WTC11 (cell line): ENCODE results near the gene DMWD. TPM values are rescaled to one million over a fixed set of nuclear protein-coding genes. Genes with fewer than 3 reads are reported as not detected.

Source experiments
- ATAC-seq: fragments of 200-7000 bp; cut with Tn5 transposase; 2 replicates; pipeline ENCODE4 v1.10.0; 2021; ENCODE audit warnings: mild to moderate bottlenecking, moderate library complexity
- CTCF ChIA-PET: fragments of 300-600 bp; sonication (Branson Sonifier 250); formaldehyde crosslinking; loops from one replicate; lab custom pipeline; 2021; ENCODE audit warnings: antibody characterized with exemption; lab: Charles Lee
- POLR2A ChIA-PET: fragments of 350-600 bp; sonication (Branson Sonifier 250); formaldehyde crosslinking; loops from one replicate; lab custom pipeline; 2021; ENCODE audit warnings: antibody characterized with exemption; lab: Charles Lee
- DNase-seq: peaks from one replicate; pipeline ENCODE4 v3.0.0; 2021; ENCODE audit warnings: low spot score
- H3K27ac Mint-ChIP-seq: 2 replicates; pipeline ENCODE4 v1.8.0; 2021; ENCODE audit warnings: mixed read lengths
- H3K27me3 Mint-ChIP-seq: 2 replicates; pipeline ENCODE4 v1.8.0; 2021; ENCODE audit warnings: low read depth, mild to moderate bottlenecking, moderate library complexity, mixed read lengths
- H3K36me3 Mint-ChIP-seq: 2 replicates; pipeline ENCODE4 v1.8.0; 2021; ENCODE audit warnings: mixed read lengths
- H3K4me1 Mint-ChIP-seq: 2 replicates; pipeline ENCODE4 v1.8.0; 2022; ENCODE audit warnings: mixed read lengths
- H3K4me3 Mint-ChIP-seq: 2 replicates; pipeline ENCODE4 v1.8.0; 2021; ENCODE audit warnings: mild to moderate bottlenecking, moderate library complexity, mixed read lengths
- H3K9me3 Mint-ChIP-seq: 2 replicates; pipeline ENCODE4 v1.8.0; 2021; ENCODE audit warnings: mixed read lengths
- ATF1 ChIP-seq: sonication (generic); formaldehyde crosslinking; IDR thresholded peaks from 2 replicates; pipeline ENCODE4 v1.8.1; 2023; ENCODE audit warnings: mild to moderate bottlenecking, moderate library complexity, missing genetic modification reagents
- CBFB ChIP-seq: sonication (generic); formaldehyde crosslinking; IDR thresholded peaks from 2 replicates; pipeline ENCODE4 v1.8.1; 2022; ENCODE audit warnings: mild to moderate bottlenecking, low read depth, missing genetic modification reagents
- CREM ChIP-seq: sonication (generic); formaldehyde crosslinking; IDR thresholded peaks from 2 replicates; pipeline ENCODE4 v1.8.1; 2022; ENCODE audit warnings: mild to moderate bottlenecking, missing genetic modification reagents, moderate library complexity
- ELF4 ChIP-seq: sonication (generic); formaldehyde crosslinking; IDR thresholded peaks from 2 replicates; pipeline ENCODE4 v1.8.1; 2022; ENCODE audit warnings: low read depth, mild to moderate bottlenecking, moderate library complexity, missing genetic modification reagents
- ETV6 ChIP-seq: sonication (generic); formaldehyde crosslinking; IDR thresholded peaks from 2 replicates; pipeline ENCODE4 v1.8.1; 2022; ENCODE audit warnings: mild to moderate bottlenecking, missing genetic modification reagents
- GTF2I ChIP-seq: fragments of 250-450 bp; sonication (Bioruptor Pico); conservative IDR thresholded peaks from 2 replicates; pipeline ENCODE4 v1.4.0; 2021; ENCODE audit warnings: mild to moderate bottlenecking
- JUN ChIP-seq: sonication (generic); formaldehyde crosslinking; IDR thresholded peaks from 2 replicates; pipeline ENCODE4 v1.8.0; 2023; ENCODE audit warnings: mild to moderate bottlenecking, missing genetic modification reagents
- MXD4 ChIP-seq: fragments of 250-450 bp; sonication (Bioruptor Pico); IDR thresholded peaks from 2 replicates; pipeline ENCODE4 v1.8.0; 2021; ENCODE audit warnings: mild to moderate bottlenecking, moderate library complexity, borderline replicate concordance
- RELA ChIP-seq: sonication (generic); formaldehyde crosslinking; IDR thresholded peaks from 2 replicates; pipeline ENCODE4 v1.8.1; 2022; ENCODE audit warnings: missing genetic modification reagents, mild to moderate bottlenecking, borderline replicate concordance
- SOX15 ChIP-seq: fragments of 250-450 bp; sonication (Bioruptor Pico); IDR thresholded peaks from 2 replicates; pipeline ENCODE4 v1.9.0; 2021; ENCODE audit warnings: mild to moderate bottlenecking
- TEAD1 ChIP-seq: sonication (generic); formaldehyde crosslinking; IDR thresholded peaks from 2 replicates; pipeline ENCODE4 v1.8.0; 2022; ENCODE audit warnings: mild to moderate bottlenecking, missing genetic modification reagents
- ZNF121 ChIP-seq: sonication (generic); formaldehyde crosslinking; IDR thresholded peaks from 2 replicates; pipeline ENCODE4 v1.8.0; 2023; ENCODE audit warnings: missing genetic modification reagents
- ZNF263 ChIP-seq: sonication (generic); formaldehyde crosslinking; IDR thresholded peaks from 2 replicates; pipeline ENCODE4 v1.8.1; 2022; ENCODE audit warnings: low read depth, mild to moderate bottlenecking, moderate library complexity, missing genetic modification reagents
- ZNF317 ChIP-seq: sonication (generic); formaldehyde crosslinking; IDR thresholded peaks from 2 replicates; pipeline ENCODE4 v1.8.1; 2023; ENCODE audit warnings: low read depth, mild to moderate bottlenecking, moderate library complexity, missing genetic modification reagents, borderline replicate concordance
- ZNF423 ChIP-seq: fragments of 250-450 bp; sonication (Bioruptor Pico); IDR thresholded peaks from 2 replicates; pipeline ENCODE4 v2.1.2; 2022; ENCODE audit warnings: mild to moderate bottlenecking, moderate library complexity
- total RNA-seq: library from RNA; stranded (reverse); gene quantifications from 3 replicates; pipeline ENCODE4 v1.2.3, GENCODE V29; 2021
- TF ChIP-seq, protein P1 (sequence below): sonication (generic); formaldehyde crosslinking; conservative IDR thresholded peaks from 2 replicates; pipeline ENCODE4 v1.8.1; 2023; ENCODE audit warnings: mild to moderate bottlenecking, low read depth, missing genetic modification reagents, moderate library complexity
- TF ChIP-seq, protein P2 (sequence below): sonication (generic); formaldehyde crosslinking; IDR thresholded peaks from 2 replicates; pipeline ENCODE4 v1.8.1; 2023; ENCODE audit warnings: mild to moderate bottlenecking, missing genetic modification reagents
- TF ChIP-seq, protein P3 (sequence below): sonication (generic); formaldehyde crosslinking; IDR thresholded peaks from 2 replicates; pipeline ENCODE4 v1.8.0; 2022; ENCODE audit warnings: mild to moderate bottlenecking, missing genetic modification reagents
- TF ChIP-seq, protein P4 (sequence below): sonication (generic); formaldehyde crosslinking; IDR thresholded peaks from 2 replicates; pipeline ENCODE4 v1.8.1; 2023; ENCODE audit warnings: mild to moderate bottlenecking, missing genetic modification reagents, moderate library complexity
- TF ChIP-seq, protein P5 (sequence below): fragments of 200-600 bp; IDR thresholded peaks from 2 replicates; pipeline ENCODE4 v1.8.0; 2022; ENCODE audit warnings: antibody characterized with exemption

The DMWD gene
- total RNA-seq, 1 experiment from 2014 or later: 60.7 TPM

DNA sequence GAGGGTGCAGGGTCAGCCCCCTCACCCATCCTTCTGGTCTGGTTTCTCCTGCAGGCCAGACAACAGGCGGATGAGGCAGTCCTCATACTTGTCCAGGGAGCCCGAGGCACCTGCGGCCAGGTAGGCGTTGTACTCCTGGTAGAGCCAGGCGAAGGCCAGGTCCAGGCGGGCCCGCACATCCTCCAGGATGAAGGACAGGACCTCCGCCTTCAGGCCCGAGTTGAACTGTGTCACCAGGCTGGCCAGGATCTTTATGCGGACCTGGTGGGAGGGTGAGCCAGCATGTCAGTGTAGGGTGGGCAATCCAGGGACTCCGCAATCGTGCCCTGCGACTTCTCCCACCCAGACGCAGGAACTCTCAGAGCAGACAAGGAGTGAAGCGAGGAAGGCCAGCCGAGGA is 36.3 kb upstream of the DMWD start:
- Mint-ChIP-seq H3K36me3 (peaks cover 76% of the 10 kb centered on the region), H3K4me3 (no peak overlapping the region), H3K27me3 (no peaks in the 10 kb centered on the region), H3K4me1 (no peaks in the 10 kb centered on the region), H3K27ac (no peak overlapping the region), H3K9me3 (no peaks in the 10 kb centered on the region)
- CTCF ChIA-PET: interaction anchor here (2.0 to 5.2 kb wide), 2 partner anchors 12 to 30 kb away, joined by 7 to 45 read pairs; partner anchors contain the start of gene RSPH6A
- TF ChIP-seq CREM (CRISPR knock-in tag) (no peak), ETV6 (CRISPR knock-in tag) (no peak)
- ATAC-seq (no peak), DNase-seq (no peak)
- POLR2A ChIA-PET: no interaction called here

DNA sequence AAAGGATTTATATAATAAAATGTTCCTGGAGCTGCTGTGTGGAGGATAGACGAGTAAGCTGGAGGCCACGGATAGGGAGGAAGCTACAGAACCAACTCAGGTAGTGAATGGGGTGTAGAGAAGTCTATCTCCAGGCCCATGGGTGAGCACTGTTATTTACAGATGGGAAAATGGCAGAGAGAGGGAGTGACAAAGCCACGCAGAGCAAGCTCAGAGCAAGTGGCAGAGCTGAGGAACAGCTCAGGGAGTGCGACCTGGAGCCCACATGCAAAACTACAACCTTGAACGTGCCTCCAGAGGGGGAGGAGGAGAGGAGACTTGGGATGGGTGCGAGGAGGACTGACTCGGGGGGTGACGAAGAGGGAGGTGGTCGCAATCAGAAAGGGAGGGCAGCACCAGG is 35.9 kb upstream of the DMWD start:
- DNase-seq (no peak), ATAC-seq (no peak)
- Mint-ChIP-seq H3K27me3 (no peaks in the 10 kb centered on the region), H3K36me3 (peaks cover 76% of the 10 kb centered on the region), H3K4me1 (no peaks in the 10 kb centered on the region), H3K4me3 (no peak overlapping the region), H3K9me3 (no peaks in the 10 kb centered on the region), H3K27ac (no peak overlapping the region)
- TF ChIP-seq TEAD1 (no peak), JUN (CRISPR knock-in tag) (no peak), ZNF263 (CRISPR knock-in tag) (no peak), GTF2I (CRISPR knock-in tag) (no peak), RELA (CRISPR knock-in tag) (no peak)
- TF ChIP-seq, protein P1, sequence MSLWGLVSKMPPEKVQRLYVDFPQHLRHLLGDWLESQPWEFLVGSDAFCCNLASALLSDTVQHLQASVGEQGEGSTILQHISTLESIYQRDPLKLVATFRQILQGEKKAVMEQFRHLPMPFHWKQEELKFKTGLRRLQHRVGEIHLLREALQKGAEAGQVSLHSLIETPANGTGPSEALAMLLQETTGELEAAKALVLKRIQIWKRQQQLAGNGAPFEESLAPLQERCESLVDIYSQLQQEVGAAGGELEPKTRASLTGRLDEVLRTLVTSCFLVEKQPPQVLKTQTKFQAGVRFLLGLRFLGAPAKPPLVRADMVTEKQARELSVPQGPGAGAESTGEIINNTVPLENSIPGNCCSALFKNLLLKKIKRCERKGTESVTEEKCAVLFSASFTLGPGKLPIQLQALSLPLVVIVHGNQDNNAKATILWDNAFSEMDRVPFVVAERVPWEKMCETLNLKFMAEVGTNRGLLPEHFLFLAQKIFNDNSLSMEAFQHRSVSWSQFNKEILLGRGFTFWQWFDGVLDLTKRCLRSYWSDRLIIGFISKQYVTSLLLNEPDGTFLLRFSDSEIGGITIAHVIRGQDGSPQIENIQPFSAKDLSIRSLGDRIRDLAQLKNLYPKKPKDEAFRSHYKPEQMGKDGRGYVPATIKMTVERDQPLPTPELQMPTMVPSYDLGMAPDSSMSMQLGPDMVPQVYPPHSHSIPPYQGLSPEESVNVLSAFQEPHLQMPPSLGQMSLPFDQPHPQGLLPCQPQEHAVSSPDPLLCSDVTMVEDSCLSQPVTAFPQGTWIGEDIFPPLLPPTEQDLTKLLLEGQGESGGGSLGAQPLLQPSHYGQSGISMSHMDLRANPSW (CRISPR knock-in tag): no peak
- CTCF ChIA-PET: interaction anchor here (5.2 kb wide), 1 partner anchor 12 kb away, joined by 45 read pairs; the partner anchor contains the start of gene RSPH6A
- POLR2A ChIA-PET: no interaction called here

DNA sequence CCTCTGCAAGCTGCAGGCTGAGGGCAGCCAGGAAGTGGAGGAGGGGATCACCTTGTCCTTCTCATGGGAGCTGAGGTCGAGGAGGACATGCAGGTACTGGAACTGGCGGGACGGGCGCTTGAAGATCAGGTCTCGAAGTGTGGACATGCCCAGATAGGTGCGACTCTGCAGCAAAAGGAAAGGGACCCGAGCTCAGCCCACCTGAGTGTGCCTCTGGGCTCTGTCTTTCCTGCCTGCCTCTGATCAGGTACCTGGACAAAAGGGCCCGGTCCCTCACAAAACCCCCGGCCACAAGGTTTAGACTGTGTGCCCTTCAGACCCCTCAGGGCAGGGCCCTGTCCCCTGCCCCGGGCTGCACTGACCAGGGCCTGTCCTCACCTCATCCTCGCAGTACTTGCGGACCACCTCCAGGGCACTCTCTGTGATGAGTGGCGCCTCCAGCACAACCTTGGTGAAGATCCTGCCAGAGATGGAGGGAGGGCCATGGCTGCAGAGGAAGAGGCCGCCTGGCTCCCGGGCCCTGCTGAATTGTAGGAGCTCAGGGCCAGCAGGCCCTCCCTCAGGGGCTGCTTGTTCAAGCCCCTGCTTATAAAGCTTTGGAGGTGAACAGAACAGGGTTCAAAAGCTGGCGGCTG is 34.9 kb upstream of the DMWD start:
- no peaks in the 10 kb centered on the region for H3K9me3 Mint-ChIP-seq
- H3K27ac Mint-ChIP-seq: peak overlapping the region; percentile 58; the same call in 1 of the 2 replicates
- no peaks in the 10 kb centered on the region for H3K27me3 Mint-ChIP-seq
- peak; percentile 52 for ATAC-seq
- H3K36me3 Mint-ChIP-seq: peaks cover 80% of the 10 kb centered on the region
- ChIA-PET POLR2A (no interaction called here), CTCF (interaction anchor here (0.6 to 5.2 kb wide), 2 partner anchors 11 to 65 kb away, joined by 3 to 45 read pairs; partner anchors contain the start of gene RSPH6A)
- no peak for DNase-seq
- TF ChIP-seq SOX15: no peak
- no peak for TF ChIP-seq CBFB (CRISPR knock-in tag)
- no peak for TF ChIP-seq ATF1 (CRISPR knock-in tag)
- TF ChIP-seq, protein P2, sequence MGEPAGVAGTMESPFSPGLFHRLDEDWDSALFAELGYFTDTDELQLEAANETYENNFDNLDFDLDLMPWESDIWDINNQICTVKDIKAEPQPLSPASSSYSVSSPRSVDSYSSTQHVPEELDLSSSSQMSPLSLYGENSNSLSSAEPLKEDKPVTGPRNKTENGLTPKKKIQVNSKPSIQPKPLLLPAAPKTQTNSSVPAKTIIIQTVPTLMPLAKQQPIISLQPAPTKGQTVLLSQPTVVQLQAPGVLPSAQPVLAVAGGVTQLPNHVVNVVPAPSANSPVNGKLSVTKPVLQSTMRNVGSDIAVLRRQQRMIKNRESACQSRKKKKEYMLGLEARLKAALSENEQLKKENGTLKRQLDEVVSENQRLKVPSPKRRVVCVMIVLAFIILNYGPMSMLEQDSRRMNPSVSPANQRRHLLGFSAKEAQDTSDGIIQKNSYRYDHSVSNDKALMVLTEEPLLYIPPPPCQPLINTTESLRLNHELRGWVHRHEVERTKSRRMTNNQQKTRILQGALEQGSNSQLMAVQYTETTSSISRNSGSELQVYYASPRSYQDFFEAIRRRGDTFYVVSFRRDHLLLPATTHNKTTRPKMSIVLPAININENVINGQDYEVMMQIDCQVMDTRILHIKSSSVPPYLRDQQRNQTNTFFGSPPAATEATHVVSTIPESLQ (CRISPR knock-in tag): no peak
- TF ChIP-seq, protein P3, sequence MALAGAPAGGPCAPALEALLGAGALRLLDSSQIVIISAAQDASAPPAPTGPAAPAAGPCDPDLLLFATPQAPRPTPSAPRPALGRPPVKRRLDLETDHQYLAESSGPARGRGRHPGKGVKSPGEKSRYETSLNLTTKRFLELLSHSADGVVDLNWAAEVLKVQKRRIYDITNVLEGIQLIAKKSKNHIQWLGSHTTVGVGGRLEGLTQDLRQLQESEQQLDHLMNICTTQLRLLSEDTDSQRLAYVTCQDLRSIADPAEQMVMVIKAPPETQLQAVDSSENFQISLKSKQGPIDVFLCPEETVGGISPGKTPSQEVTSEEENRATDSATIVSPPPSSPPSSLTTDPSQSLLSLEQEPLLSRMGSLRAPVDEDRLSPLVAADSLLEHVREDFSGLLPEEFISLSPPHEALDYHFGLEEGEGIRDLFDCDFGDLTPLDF (CRISPR knock-in tag): no peak
- TF ChIP-seq ZNF317 (CRISPR knock-in tag): no peak
- no peak for TF ChIP-seq ZNF121
- TF ChIP-seq ELF4 (CRISPR knock-in tag): no peak
- TF ChIP-seq, protein P4, sequence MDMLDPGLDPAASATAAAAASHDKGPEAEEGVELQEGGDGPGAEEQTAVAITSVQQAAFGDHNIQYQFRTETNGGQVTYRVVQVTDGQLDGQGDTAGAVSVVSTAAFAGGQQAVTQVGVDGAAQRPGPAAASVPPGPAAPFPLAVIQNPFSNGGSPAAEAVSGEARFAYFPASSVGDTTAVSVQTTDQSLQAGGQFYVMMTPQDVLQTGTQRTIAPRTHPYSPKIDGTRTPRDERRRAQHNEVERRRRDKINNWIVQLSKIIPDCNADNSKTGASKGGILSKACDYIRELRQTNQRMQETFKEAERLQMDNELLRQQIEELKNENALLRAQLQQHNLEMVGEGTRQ: no peak
- TF ChIP-seq, protein P5, sequence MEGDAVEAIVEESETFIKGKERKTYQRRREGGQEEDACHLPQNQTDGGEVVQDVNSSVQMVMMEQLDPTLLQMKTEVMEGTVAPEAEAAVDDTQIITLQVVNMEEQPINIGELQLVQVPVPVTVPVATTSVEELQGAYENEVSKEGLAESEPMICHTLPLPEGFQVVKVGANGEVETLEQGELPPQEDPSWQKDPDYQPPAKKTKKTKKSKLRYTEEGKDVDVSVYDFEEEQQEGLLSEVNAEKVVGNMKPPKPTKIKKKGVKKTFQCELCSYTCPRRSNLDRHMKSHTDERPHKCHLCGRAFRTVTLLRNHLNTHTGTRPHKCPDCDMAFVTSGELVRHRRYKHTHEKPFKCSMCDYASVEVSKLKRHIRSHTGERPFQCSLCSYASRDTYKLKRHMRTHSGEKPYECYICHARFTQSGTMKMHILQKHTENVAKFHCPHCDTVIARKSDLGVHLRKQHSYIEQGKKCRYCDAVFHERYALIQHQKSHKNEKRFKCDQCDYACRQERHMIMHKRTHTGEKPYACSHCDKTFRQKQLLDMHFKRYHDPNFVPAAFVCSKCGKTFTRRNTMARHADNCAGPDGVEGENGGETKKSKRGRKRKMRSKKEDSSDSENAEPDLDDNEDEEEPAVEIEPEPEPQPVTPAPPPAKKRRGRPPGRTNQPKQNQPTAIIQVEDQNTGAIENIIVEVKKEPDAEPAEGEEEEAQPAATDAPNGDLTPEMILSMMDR: no peak
- no peak for TF ChIP-seq ZNF423 (CRISPR knock-in tag)
- no peak for TF ChIP-seq MXD4
- no peaks in the 10 kb centered on the region for H3K4me1 Mint-ChIP-seq
- H3K4me3 Mint-ChIP-seq: no peak overlapping the region
